ENCODE measurements around the gene DOCK1.

DOCK1 gene

GRCh38 chr10:127315888-127316287 lies 410.7 kb downstream of the DOCK1 start:
- no peak for DNase-seq (ENCODE audit: low spot score)

GRCh38 chr10:127318396-127318795 lies 413.2 kb downstream of the DOCK1 start:
- no peak for DNase-seq (ENCODE audit: low spot score)

- no peak for DNase-seq (ENCODE audit: low spot score)
Measured at GRCh38 chr10:127319271-127319670, 414.0 kb downstream of the DOCK1 start.

GRCh38 chr10:127319691-127320090 lies 414.5 kb downstream of the DOCK1 start:
- DNase-seq (ENCODE audit: low spot score): no peak

GRCh38 chr10:127320176-127320575 lies 414.9 kb downstream of the DOCK1 start:
- DNase-seq (ENCODE audit: low spot score): no peak

- no peak for DNase-seq (ENCODE audit: low spot score)
Measured at GRCh38 chr10:127322286-127322685, 417.1 kb downstream of the DOCK1 start.

GRCh38 chr10:127325506-127325905 lies 420.3 kb downstream of the DOCK1 start:
- no peak for DNase-seq (ENCODE audit: low spot score)

- DNase-seq (ENCODE audit: low spot score): no peak
Measured at GRCh38 chr10:127326883-127327282, 421.7 kb downstream of the DOCK1 start.

GRCh38 chr10:127331696-127332095 lies 426.5 kb downstream of the DOCK1 start:
- no peak for DNase-seq (ENCODE audit: low spot score)

- no peak for DNase-seq (ENCODE audit: low spot score)
Measured at GRCh38 chr10:127332631-127333030, 427.4 kb downstream of the DOCK1 start.

- DNase-seq (ENCODE audit: low spot score): no peak
Measured at GRCh38 chr10:127337801-127338200, 432.6 kb downstream of the DOCK1 start.

- DNase-seq (ENCODE audit: low spot score): no peak
Measured at GRCh38 chr10:127338399-127339110, 433.3 kb downstream of the DOCK1 start.

GRCh38 chr10:127343821-127344220 lies 438.6 kb downstream of the DOCK1 start:
- no peak for DNase-seq (ENCODE audit: low spot score)

- no peak for DNase-seq (ENCODE audit: low spot score)
Measured at GRCh38 chr10:127344346-127344745, 439.1 kb downstream of the DOCK1 start.

- DNase-seq (ENCODE audit: low spot score): no peak
Measured at GRCh38 chr10:127345231-127345965, 440.2 kb downstream of the DOCK1 start.

GRCh38 chr10:127346604-127347003 lies 441.4 kb downstream of the DOCK1 start:
- no peak for DNase-seq (ENCODE audit: low spot score)

GRCh38 chr10:127347202-127347959 lies 442.2 kb downstream of the DOCK1 start:
- no peak for DNase-seq (ENCODE audit: low spot score)

GRCh38 chr10:127349737-127350136 lies 444.5 kb downstream of the DOCK1 start:
- peak; percentile 38 for DNase-seq (ENCODE audit: low spot score)

GRCh38 chr10:127351542-127351941 lies 446.3 kb downstream of the DOCK1 start:
- DNase-seq (ENCODE audit: low spot score): no peak

- no peak for DNase-seq (ENCODE audit: low spot score)
Measured at GRCh38 chr10:127353544-127353943, 448.3 kb downstream of the DOCK1 start.

GRCh38 chr10:127354255-127354654 lies 449.0 kb downstream of the DOCK1 start:
- DNase-seq (ENCODE audit: low spot score): no peak

GRCh38 chr10:127354992-127355391 lies 449.8 kb downstream of the DOCK1 start:
- no peak for DNase-seq (ENCODE audit: low spot score)

- DNase-seq (ENCODE audit: low spot score): no peak
Measured at GRCh38 chr10:127356360-127356759, 451.1 kb downstream of the DOCK1 start.

Measured in kidney tubule cell (primary cell).